Muscle of back (tissue), 11 donors: ENCODE data around the gene COPS4. TPM values are rescaled to one million over a fixed set of nuclear protein-coding genes. Genes with fewer than 3 reads are reported as not detected.

Source experiments
- DNase-seq, 3 donors: peaks; one replicate each; pipeline versions ENCODE4 v3.0.0 to v3.0.0-alpha.2; 2013
- polyA plus RNA-seq, 10 donors: library from polyadenylated mRNA; unstranded; fragments of 120-200 nt; gene quantifications; one replicate each; pipeline ENCODE4 v1.2.1, GENCODE V29; 2013; ENCODE audit not compliant: insufficient read length in 10 of 10

Gene COPS4
- polyA plus RNA-seq, 10 donors, result 57.9 to 81.1 (median 65.0) TPM

- DNase-seq, result no peak
Measured at GRCh38 chr4:83115000-83115399, 80.0 kb downstream of the COPS4 start.

- no peak for DNase-seq
Measured at GRCh38 chr4:83115656-83116285, 80.8 kb downstream of the COPS4 start.

GRCh38 chr4:83118869-83119268 is 83.9 kb downstream of the COPS4 start:
- no peak for DNase-seq

GRCh38 chr4:83121246-83121645 is 86.3 kb downstream of the COPS4 start:
- no peak for DNase-seq

GRCh38 chr4:83124111-83124780 is 89.3 kb downstream of the COPS4 start:
- DNase-seq, result no peak

Other genes with a start within 250 kb of the COPS4 start
- gene SCD5, start 236.4 kb upstream of the COPS4 start, polyA plus RNA-seq, result 10 to 100 TPM in 9 of 10 donors, 1 to 10 TPM in 1; 8.5 to 17.3 (median 11.9) TPM
- 100 to 1,000 TPM; 164 to 239 (median 190) TPM for gene SEC31A, start 144.0 kb upstream of the COPS4 start, polyA plus RNA-seq
- gene THAP9, start 134.4 kb upstream of the COPS4 start, polyA plus RNA-seq, result 10 to 100 TPM in 1 of 10 donors, 1 to 10 TPM in 9; 6.1 to 10.0 (median 7.4) TPM
- gene LIN54, start 24.4 kb upstream of the COPS4 start, polyA plus RNA-seq, result 10 to 100 TPM in 2 of 10 donors, 1 to 10 TPM in 8; 7.1 to 13.6 (median 8.8) TPM
- 1 to 10 TPM in 8 of 10 donors, under 1 TPM in 2; 0.94 to 7.4 (median 3.5) TPM for gene PLAC8, start 79.5 kb downstream of the COPS4 start, polyA plus RNA-seq
- 10 to 100 TPM in 7 of 10 donors, 1 to 10 TPM in 3; 8.3 to 12.0 (median 11.0) TPM for gene COQ2, start 249.6 kb downstream of the COPS4 start, polyA plus RNA-seq